ENCODE measurements around the gene SERPINI2. TPM values are rescaled to one million over a fixed set of nuclear protein-coding genes. Genes with fewer than 3 reads are reported as not detected.
A peak's percentile ranks its signal among the peaks of the same experiment; 100 is the strongest.

The SERPINI2 gene
- total RNA-seq, 6 experiments from 2014 or later: not detected

DNA sequence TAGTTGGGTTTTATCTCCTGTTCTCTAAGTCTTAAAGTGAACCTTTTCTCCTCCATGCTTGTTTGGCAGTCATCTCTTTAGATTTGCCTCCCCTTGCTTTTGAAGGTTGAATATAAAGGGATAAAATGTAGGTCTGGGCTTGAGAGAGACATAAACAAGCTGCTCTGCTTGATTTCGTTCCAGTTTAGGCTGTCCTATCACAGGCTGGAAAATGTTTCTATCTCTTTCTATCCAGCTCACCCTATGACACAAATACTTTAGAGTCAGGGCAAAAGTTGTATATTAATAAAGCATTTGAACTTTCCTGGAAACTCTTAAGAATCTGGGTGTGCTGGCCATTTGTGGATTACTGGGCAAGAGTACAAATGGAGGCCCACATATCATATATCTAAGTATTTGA is 64.2 kb downstream of the SERPINI2 start:
- DNase-seq: no peak
- Mint-ChIP-seq H3K27ac (no peak overlapping the region), H3K27me3 (ENCODE audit: insufficient read depth) (no peaks in the 10 kb centered on the region), H3K4me3 (no peak overlapping the region), H3K36me3 (ENCODE audit: low read depth) (no peaks in the 10 kb centered on the region), H3K4me1 (ENCODE audit: low read depth) (no peaks in the 10 kb centered on the region), H3K9me3 (peaks cover 43% of the 10 kb centered on the region)
- TF ChIP-seq, protein P1, sequence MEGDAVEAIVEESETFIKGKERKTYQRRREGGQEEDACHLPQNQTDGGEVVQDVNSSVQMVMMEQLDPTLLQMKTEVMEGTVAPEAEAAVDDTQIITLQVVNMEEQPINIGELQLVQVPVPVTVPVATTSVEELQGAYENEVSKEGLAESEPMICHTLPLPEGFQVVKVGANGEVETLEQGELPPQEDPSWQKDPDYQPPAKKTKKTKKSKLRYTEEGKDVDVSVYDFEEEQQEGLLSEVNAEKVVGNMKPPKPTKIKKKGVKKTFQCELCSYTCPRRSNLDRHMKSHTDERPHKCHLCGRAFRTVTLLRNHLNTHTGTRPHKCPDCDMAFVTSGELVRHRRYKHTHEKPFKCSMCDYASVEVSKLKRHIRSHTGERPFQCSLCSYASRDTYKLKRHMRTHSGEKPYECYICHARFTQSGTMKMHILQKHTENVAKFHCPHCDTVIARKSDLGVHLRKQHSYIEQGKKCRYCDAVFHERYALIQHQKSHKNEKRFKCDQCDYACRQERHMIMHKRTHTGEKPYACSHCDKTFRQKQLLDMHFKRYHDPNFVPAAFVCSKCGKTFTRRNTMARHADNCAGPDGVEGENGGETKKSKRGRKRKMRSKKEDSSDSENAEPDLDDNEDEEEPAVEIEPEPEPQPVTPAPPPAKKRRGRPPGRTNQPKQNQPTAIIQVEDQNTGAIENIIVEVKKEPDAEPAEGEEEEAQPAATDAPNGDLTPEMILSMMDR (IDR thresholded peaks at IDR 0.05): no peak

- Mint-ChIP-seq H3K27ac (no peak overlapping the region), H3K27me3 (ENCODE audit: insufficient read depth) (no peaks in the 10 kb centered on the region), H3K36me3 (ENCODE audit: low read depth) (no peaks in the 10 kb centered on the region), H3K4me1 (ENCODE audit: low read depth) (no peaks in the 10 kb centered on the region), H3K9me3 (peaks cover 39% of the 10 kb centered on the region), H3K4me3 (no peak overlapping the region)
- DNase-seq: no peak
- TF ChIP-seq, protein P1 (IDR thresholded peaks at IDR 0.05): peak; percentile 8; the same call in 1 of the 2 replicates
Observed at GRCh38 chr3:167406876-167407492, 66.9 kb downstream of the SERPINI2 start.

GRCh38 chr3:167397826-167398225 is 76.0 kb downstream of the SERPINI2 start:
- no peak overlapping the region for H3K27ac Mint-ChIP-seq
- no peaks in the 10 kb centered on the region for H3K36me3 Mint-ChIP-seq (ENCODE audit: low read depth)
- TF ChIP-seq, protein P1 (IDR thresholded peaks at IDR 0.05): no peak
- DNase-seq: no peak
- H3K27me3 Mint-ChIP-seq (ENCODE audit: insufficient read depth): no peaks in the 10 kb centered on the region
- peaks cover 29% of the 10 kb centered on the region for H3K9me3 Mint-ChIP-seq
- no peak overlapping the region for H3K4me3 Mint-ChIP-seq
- H3K4me1 Mint-ChIP-seq (ENCODE audit: low read depth): no peaks in the 10 kb centered on the region

GRCh38 chr3:167396075-167396474 is 77.8 kb downstream of the SERPINI2 start:
- DNase-seq: no peak
- Mint-ChIP-seq H3K36me3 (ENCODE audit: low read depth) (no peaks in the 10 kb centered on the region), H3K9me3 (peaks cover 34% of the 10 kb centered on the region), H3K4me1 (ENCODE audit: low read depth) (no peaks in the 10 kb centered on the region), H3K4me3 (no peak overlapping the region), H3K27ac (no peak overlapping the region), H3K27me3 (ENCODE audit: insufficient read depth) (no peaks in the 10 kb centered on the region)
- TF ChIP-seq, protein P1 (IDR thresholded peaks at IDR 0.05): no peak

DNA sequence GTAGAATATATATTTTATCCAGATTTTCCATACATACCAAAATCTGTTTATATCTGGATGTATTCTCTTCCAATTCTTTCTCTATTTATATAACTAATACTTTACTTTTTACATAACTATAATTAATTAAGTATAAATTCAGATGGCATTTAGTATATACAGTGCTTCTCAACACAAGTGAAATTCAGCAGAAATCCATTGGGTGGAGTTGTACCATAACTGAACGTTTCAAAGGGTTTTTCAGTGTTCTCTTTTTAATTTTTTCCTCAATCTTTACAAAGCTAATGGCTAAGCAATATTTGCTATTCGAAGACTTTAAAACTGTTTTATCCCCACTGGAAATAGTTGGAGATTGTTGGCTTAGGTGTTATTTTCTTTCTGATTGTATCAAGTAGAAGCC is 79.8 kb downstream of the SERPINI2 start:
- H3K9me3 Mint-ChIP-seq: peaks cover 21% of the 10 kb centered on the region
- no peaks in the 10 kb centered on the region for H3K27me3 Mint-ChIP-seq (ENCODE audit: insufficient read depth)
- DNase-seq: no peak
- H3K36me3 Mint-ChIP-seq (ENCODE audit: low read depth): no peaks in the 10 kb centered on the region
- H3K27ac Mint-ChIP-seq: no peak overlapping the region
- TF ChIP-seq, protein P1 (IDR thresholded peaks at IDR 0.05): no peak
- no peaks in the 10 kb centered on the region for H3K4me1 Mint-ChIP-seq (ENCODE audit: low read depth)
- no peak overlapping the region for H3K4me3 Mint-ChIP-seq

Other genes with a start within 250 kb of the SERPINI2 start
- gene ZBBX, start 93.7 kb downstream of the SERPINI2 start, total RNA-seq (2021; fragmentation: NEBNext Ultra II Directional; extraction: Animal tissue kit (Norgen Biotek cat#: 25700)): not detected
- not detected for gene WDR49, start 179.9 kb upstream of the SERPINI2 start, total RNA-seq (2021; fragmentation: NEBNext Ultra II Directional; extraction: Animal tissue kit (Norgen Biotek cat#: 25700))

Measured in HFFc6 (cell line).